COLO668 (cell line): ENCODE results near the gene MED12L.

ENCODE experiments used
- DNase-seq: peaks from one replicate; lab custom pipeline; 2025; ENCODE audit not compliant: unreplicated experiment; lab: John Stamatoyannopoulos, UW

MED12L gene

DNA sequence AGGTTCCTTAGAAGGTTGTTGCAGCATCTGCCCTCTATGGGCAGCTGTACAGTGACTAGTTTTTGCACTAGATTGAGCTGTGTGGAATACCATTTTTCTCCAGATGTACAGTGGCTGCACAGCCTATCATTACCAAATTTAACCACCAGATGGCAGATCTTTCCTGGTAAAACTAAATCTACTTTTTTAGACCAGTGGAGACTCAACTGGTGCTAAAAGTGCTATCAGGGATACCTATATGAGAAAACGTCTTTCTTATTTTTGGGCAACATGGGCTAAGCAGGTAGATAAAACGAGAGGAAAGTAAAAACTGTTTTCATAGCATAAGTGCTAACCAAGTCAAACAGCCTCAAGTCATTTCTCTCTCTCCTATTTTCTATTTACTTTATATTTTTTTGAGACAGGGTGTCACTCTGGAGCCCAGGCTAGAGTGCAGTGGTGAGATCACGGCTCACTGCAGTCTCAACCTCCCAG is 354.2 kb downstream of the MED12L start:
- DNase-seq = peak; percentile 1

DNA sequence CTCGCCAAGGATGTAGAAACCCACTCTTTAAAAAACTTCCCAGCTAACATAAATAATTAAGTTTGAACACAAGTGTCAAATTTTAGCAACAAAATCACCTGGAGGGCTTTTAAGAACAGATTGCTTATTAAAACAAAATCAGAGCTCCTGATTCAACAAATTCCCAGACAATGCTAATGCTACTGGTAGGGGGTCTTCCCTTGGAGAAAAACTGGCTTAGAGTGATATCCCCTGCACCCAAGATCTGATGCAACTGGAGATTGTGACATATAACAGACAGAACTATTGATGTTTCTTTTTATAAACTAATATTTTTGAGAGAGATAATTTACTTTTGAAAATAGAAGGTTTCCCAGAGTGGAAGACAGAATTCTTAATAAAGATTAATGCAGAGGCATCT is 355.5 kb downstream of the MED12L start:
- no peak for DNase-seq

DNA sequence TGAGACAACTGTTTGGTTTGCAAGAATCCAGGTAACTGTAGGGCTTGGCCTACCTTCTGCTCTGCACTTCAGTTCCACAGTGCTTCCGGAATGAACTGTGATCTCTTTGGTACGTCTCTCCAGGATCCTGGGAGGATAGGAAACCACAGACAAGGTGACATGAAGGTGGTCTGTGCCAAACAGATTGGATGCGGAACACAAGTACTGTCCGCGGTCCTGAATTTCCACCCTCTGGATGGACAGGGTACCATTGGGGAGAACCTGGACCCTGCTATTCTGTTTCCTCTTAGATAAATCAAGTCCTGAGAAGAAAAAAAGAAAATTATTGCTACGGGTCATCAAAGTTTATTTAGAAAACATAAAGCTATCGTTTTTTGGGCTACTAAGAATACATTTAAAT is 358.1 kb downstream of the MED12L start:
- no peak for DNase-seq

DNA sequence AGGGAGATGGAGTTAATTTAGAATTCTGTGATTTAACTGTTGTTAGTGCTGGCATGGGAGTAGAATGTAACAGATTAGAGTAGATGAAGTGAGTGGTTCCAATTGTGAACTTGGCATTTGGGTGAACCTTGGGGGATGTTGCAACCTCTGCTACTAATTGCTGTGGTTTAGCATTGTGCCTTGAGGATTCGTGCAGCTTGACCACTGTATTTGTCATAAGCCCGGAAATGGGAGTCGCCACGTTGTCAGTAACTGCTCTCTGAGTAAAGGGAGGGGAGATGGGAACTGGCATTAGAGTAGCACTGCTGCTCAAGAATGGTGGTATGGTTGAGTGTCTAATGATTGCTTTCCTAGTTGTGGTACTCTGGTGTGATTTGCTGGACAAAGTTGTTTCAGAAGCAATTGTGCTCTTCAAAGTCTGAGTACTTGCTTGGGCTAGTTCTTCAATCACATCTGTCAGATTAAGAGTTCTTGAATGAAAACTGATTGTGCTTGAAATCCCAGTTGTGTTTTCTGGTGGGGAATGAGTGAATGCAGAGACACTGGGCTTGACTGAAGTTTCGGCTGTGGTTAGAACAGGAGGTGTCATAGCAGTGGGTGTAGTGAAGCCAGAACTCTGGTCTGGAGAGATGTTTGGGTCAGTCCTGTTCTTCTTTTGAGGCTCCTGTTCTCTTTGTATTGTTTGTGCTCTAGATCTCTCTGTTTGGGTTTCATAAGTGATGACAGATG is 360.0 kb downstream of the MED12L start:
- no peak for DNase-seq

DNA sequence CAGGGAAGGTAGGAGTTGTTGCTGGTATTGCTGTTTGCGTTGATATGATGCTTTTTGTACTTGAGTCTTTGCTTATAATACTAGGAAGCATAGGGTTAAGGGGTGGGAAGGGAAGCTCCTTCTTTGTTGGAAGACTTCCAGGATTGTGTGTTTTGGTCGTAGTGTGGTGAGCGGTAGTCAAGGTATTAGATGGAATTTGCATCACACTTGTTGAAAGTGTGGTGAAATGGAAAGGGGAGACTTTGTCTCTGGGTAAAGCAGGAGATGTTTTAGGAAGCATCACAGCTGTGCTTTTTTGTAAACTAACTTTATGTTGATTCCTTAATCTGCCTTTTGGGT is 360.5 kb downstream of the MED12L start:
- no peak for DNase-seq

DNA sequence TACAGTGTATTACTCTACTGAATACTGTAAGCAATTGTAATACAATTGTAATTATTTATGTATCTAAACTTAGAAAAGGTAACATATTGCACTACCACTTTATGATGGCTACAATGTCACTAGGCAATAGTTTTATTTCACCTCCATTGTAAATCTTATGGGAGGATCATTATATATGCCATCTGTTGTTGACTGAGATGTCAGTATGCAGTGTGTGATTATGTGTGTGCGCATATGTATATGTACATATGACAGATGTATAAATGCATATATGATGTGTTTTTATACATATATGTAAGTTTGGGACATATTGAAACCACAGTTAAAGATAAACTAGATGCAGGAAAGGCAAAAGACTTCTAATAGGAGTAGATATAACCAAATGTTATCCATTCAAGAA is 366.9 kb downstream of the MED12L start:
- DNase-seq = no peak

DNA sequence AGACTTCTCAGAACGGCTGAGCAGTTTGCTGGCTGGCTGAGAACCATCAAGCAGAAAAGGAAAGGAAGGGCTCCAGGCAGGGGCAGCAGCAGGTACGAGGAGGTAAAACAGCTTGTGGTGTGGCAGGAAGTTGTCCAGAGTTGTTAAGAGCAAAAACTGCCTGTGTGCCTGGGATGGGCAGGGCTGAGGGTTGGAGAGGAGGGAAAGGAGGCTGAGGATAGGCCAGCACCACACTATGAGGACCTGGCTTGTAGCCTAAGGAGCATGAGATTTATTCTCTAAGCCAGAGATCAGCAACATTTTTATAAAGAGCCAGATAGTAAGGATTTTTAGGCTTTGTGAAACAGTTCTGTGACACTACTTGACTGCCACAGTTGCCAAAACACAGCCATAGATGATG is 367.4 kb downstream of the MED12L start:
- DNase-seq = no peak

DNA sequence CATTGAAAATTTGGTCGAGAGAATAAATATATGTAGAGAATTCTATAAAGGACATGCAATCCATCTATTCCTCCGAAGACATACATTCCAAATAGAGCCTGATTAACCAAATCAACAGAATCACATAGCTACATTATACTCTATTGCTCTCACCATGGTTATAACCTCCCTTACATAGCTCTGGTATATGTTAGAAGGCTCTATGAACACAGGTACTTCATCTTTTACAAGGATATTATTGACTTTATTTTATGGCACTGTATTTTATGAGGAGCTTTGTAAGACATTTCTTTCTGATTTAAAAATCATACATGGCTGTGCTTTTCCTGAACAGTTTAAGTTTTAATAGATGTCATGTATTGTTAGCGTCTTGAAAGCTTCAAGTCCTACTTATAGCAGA is 370.6 kb downstream of the MED12L start:
- DNase-seq = no peak

DNA sequence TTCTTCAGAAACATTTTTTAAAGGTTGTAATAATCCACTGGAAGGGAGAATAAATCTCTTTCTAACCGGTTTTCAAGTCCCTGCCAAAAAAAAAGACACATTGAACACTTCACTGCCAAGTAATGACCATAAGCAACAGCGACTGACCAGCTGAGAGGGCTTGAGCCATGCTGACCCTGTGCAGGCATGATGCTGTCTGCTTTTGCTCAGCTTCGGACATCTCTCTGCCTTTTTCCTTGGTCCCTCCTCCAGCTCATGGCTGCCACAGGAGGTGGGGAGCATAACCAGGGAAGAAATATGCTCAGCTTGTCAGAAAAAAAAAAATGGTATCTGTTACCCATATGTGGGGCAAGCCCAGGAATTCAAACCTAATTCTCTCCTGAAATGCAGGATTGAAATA is 373.9 kb downstream of the MED12L start:
- DNase-seq = no peak

DNA sequence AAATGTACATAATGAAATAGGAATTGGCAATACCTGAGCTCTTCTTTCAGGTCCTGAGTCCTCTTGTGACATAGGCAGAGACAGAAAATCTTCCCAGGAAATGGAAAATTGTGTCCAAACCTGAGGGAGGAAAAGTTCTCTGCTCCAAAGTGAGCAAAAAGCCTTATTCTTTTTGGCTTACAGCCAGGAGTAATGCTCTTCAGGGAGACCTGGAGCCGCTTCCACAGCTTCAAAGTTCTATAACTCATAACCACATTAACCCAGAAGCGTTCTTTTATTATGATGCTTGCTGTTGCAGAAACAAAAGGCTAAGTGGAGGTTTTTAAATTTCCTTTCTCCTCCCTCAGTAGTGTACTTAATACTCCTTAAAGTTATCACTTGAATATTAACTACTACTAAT is 374.8 kb downstream of the MED12L start:
- DNase-seq = no peak

DNA sequence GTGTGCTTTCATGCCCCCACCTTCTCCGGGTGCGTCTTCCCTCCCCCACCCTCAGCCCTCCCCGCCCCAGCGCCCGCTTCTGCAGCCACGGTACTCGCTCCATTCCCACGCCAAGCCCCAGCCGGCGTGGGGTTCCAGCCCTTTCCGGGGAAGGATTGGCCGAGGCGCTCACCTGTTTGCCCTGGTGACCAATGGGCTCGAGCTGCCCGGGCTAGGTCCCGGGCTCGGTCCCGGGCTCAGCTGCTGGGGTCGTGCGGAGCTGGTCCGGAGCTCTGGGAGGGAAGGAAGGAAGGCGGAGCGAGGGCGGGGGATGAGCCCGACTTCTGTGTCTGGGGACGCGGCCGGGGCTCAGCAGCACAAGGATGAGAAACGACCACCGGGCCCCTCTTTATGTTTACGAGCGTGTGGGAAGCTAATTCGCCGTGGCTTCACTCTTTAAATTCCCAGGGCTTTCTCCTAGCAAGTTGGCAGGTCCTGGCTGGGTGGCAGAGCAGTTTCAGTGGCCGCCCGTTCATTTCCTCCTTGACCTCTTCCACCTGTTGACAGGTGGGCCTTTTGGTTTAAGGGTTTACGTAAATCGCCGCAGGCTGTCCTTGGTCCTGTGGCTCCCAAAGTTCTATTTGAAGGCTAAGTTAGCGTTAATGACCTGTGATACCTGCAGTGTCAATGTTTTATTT is 375.4 kb downstream of the MED12L start, which contains the start of gene IGSF10:
TSS of gene IGSF10 (minus strand) at position 288 of the 677 bp plus-strand sequence. CDS start 2,352 bp downstream, outside the sequence.
- peak; percentile 25 for DNase-seq

DNA sequence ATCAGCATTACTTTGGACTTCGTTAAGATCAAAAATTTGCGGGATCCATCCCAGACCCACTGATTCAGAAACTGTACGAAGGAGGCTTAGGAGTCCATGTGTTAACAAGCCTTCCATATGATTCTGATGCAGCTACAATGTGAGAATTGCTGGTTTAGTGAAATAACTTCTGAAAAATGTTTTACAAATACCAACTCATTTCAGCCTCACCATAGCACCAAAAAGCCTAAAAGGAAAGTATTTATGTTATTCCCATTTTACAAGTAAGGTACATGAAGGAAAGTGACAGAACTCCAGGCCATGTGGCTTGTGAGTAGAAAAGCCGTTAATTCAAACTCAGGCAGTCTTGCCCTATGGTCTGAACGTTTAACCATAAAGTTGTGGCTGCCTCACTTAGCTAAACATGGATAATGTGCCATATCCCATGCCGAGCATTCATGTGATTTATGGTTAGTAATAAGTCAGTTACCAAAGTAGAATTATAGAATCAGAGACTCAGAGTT is 376.9 kb downstream of the MED12L start:
- DNase-seq = no peak

DNA sequence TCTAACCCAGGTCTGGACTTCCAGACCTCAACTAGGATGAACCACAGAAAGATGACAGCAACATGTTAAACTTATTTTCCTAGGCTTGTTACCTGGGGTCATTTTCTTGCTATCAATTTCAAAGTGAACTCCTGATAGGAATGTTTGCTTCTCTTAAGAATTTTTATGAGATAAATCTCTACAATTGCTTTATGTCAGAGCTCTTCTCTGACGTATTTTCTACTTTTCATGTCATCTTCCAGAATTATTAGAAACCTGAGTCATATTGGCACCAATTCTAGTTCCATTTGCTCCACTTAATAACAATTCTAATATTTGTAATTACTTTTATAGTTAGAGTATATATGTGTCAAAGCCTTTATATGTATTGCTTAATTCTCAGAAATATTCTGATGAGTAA is 377.5 kb downstream of the MED12L start:
- no peak for DNase-seq

DNA sequence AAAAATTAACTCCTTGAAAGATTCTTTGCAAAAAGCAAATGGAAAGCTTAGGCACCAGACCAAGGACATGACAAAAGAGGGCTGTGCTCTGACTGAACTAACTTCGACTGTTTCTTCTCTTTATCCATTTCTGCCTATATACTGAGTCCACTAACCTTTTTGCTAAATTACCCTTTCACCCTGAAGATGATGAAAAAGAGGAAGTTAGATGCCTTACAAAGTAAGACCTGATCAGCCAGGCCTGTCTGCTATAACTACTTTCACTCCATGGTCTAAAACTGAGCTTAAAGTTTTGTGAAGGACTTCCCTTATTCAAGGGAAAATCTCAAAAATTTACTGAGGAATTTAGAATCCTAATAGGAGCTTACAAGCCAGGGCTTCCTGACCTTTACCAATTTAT is 381.6 kb downstream of the MED12L start:
- DNase-seq = no peak

DNA sequence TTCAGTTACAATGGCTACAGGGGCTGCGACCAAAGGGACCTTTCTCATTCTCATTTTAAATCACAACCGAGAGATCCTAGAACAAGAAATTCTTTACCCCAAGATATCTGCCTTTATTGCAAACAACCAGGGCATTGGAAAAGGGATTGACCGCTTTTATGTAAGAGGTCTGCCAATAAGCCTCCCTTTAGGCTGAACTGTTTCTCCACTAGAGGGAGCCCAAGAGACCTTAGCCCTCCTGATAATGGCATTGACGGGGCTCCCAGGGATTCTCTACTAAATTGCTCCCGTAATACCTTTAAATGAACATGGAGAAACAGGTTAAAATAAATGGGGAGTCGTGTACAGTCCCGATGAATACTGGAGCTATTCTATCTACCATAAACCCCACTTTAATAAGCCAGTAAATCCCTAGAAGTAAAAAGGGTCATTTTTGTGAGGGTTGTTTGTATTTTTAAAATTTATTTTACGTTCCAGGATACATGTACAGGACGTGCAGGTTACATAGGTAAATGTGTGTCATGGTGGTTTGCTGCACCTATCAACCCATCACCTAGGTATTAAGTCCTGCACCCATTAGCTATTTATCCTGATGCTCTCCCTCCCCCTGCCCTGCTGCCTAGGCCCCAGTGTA is 382.9 kb downstream of the MED12L start:
- peak; percentile 43 for DNase-seq

DNA sequence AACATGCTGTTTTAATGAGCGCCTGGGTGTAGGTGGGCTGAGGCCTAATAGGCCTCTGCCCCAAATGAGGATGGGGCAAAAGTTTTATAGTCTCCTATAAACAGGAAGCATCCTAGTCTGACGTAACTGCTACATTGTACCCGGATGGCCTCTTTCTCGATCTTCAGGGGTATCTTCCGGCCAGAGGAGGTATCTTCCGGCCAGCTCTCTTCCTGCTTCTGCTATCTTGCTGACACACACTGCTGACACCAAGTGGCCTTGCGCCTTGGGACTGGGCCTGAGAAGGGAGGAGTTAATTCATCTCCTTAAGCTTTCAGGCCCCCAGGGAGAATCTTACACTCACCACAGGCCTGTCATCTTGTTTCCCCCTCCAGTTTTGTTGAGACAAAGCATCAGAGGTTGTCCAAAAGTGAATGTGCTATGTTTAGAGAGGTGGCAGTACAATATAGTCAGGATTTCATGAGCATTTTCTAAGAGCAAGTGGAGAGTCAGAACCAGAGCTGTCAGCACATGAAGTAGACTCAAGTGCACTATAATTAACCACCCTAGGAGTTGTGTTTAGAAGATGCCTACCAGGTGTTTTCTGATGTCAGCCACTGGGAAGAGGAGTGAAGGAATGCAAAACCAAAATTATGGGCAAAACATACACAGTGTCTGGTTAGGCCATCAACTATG is 391.0 kb downstream of the MED12L start:
- DNase-seq = no peak

DNA sequence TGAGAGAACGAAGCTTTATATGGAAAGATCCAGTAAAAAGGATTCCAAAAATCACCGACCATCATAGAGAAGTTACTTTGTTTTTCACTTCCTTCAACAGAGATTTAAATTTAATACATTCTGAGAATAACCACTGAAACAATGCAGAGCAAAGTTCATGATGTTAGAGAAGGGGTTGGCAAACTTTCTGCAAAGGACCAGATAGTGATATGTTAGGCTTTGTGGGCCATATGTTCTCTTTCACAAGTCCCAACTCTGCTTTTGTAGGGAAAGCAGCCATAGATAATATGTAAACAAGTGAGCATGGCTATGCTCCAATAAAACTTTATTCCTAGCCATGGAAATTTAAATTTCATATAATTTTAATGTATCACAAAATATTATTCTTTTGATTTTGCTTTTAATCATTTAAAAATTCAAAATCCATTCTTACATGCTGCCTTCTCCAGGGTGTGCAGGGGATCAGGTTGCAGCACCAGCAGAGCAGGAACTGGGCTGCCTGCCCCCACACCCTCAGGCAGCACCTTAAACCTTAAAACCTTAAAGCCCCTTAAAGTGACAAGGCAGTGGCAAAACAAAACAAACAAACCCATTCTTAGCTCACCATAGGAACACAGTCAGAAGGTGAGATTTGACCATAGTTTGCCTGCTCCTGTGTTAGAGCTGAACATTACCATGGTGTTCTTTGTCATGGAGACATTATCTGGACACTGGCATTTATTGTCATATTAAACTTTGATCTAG is 392.3 kb downstream of the MED12L start:
- DNase-seq = no peak

DNA sequence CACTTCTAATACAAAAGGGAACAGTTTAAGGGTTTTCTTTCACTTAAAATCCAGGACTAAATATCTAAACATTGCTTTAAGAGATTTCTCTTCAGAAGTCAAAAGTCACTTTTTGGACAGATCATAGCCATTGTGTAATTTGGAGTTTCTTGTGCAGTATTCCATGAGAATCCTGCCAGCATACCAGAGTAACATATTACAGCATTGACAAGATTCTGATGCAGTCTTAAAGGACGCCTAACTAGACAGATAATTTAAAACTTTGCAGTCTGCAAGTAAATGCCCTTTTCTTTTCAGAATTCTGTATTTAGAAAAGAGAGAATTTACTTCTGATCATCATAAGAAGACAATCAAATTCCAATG is 392.9 kb downstream of the MED12L start:
- DNase-seq = no peak

DNA sequence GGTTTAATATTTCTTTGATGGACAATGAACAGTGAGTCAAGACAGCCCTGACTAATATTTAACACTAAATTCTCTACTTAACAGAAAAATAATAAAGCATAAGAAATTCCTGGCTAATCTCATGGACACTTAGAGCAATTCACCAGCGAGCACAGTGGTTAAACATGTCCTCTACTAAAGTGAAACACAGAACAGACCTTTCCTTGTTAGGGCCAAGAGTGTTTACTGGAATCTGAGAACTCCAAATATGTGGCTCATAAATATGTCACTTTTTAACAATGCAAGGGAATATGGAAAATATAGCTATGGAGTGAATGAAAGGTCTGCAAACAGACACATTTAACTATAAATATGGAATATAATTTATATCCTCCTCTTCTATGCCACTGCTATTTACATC is 394.0 kb downstream of the MED12L start:
- DNase-seq = no peak

DNA sequence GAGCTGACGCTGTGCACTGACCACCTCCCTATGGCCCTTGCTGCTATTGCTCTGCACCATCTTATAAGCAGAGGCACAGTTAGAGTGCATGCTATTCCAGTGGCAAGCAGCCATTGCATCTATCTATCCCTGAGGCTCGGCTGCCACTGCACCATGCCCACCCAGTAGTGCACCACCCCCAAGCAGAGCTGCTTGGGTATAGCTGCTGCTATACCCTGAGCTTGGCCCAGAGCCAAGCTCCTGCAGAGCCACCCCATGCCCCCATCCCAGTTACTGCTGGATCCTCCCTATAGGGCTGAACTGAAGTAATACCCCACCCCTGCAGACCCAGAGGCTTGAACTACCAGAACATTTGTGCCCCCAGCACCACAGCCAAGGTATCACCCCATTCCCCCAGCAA is 395.0 kb downstream of the MED12L start:
- DNase-seq = no peak

DNA sequence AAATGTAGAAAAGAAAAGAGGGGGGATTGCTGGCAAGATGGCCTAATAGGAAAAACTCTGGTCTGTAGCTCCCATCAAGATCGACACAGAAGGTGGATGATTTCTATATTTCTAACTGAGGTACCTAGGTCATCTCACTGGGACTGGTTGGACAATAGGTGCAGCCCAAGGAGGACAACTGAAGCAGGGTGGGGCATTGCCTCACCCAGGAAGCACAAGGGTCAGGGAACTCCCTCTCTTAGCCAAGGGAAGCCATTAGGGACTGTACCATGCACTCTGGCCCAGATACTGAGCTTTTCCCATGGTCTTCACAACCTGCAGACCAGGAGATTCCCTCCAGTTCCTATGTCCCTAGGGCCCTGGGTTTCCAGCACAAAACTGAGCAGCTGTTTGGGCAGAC is 398.0 kb downstream of the MED12L start:
- DNase-seq = no peak
